ENCODE data around the gene LPAR2. TPM values are rescaled to one million over a fixed set of nuclear protein-coding genes. Genes with fewer than 3 reads are reported as not detected.
"Not testable (repeated sequence)": the region's sequence is repeated elsewhere in the genome, so short reads cannot be mapped to it uniquely, and the experiment has no call there.

The LPAR2 gene
- polyA plus RNA-seq, 3 donors, result 21.6 to 34.5 (median 31.0) TPM

GRCh38 chr19:19613506-19613905 is 14.5 kb downstream of the LPAR2 start:
- DNase-seq (ENCODE audit: extremely low read depth in 1 of 11, low read depth in 9 of 11, low spot score in 4 of 11), result no peak

- no peak for DNase-seq (ENCODE audit: extremely low read depth in 1 of 11, low read depth in 9 of 11, low spot score in 4 of 11)
Observed at GRCh38 chr19:19610376-19611202, 17.4 kb downstream of the LPAR2 start.

GRCh38 chr19:19606686-19607085 is 21.3 kb downstream of the LPAR2 start:
- not testable (repeated sequence) for DNase-seq (ENCODE audit: extremely low read depth in 1 of 11, low read depth in 9 of 11, low spot score in 4 of 11)

- DNase-seq (ENCODE audit: extremely low read depth in 1 of 11, low read depth in 9 of 11, low spot score in 4 of 11), result no peak
Observed at GRCh38 chr19:19606021-19606420, 22.0 kb downstream of the LPAR2 start.

GRCh38 chr19:19602713-19603324 is 25.2 kb downstream of the LPAR2 start:
- DNase-seq (ENCODE audit: extremely low read depth in 1 of 11, low read depth in 9 of 11, low spot score in 4 of 11), result no peak

- no peak for DNase-seq (ENCODE audit: extremely low read depth in 1 of 11, low read depth in 9 of 11, low spot score in 4 of 11)
Observed at GRCh38 chr19:19602136-19602712, 25.8 kb downstream of the LPAR2 start.

GRCh38 chr19:19600793-19601330 is 27.2 kb downstream of the LPAR2 start:
- no peak for DNase-seq (ENCODE audit: extremely low read depth in 1 of 11, low read depth in 9 of 11, low spot score in 4 of 11)

GRCh38 chr19:19598728-19599451 is 29.1 kb downstream of the LPAR2 start:
- not testable (repeated sequence) for DNase-seq (ENCODE audit: extremely low read depth in 1 of 11, low read depth in 9 of 11, low spot score in 4 of 11)

- no peak for DNase-seq (ENCODE audit: extremely low read depth in 1 of 11, low read depth in 9 of 11, low spot score in 4 of 11)
Observed at GRCh38 chr19:19597809-19598306, 30.2 kb downstream of the LPAR2 start.

GRCh38 chr19:19595171-19595701 is 32.8 kb downstream of the LPAR2 start:
- DNase-seq (ENCODE audit: extremely low read depth in 1 of 11, low read depth in 9 of 11, low spot score in 4 of 11), result no peak

- no peak for DNase-seq (ENCODE audit: extremely low read depth in 1 of 11, low read depth in 9 of 11, low spot score in 4 of 11)
Observed at GRCh38 chr19:19594381-19594780, 33.6 kb downstream of the LPAR2 start.

GRCh38 chr19:19592690-19593089 is 35.3 kb downstream of the LPAR2 start:
- DNase-seq (ENCODE audit: extremely low read depth in 1 of 11, low read depth in 9 of 11, low spot score in 4 of 11), result no peak

- peak in 2 of 11 donors; percentile 16 to 20 for DNase-seq (ENCODE audit: extremely low read depth in 1 of 11, low read depth in 9 of 11, low spot score in 4 of 11)
Observed at GRCh38 chr19:19591133-19591825, 36.7 kb downstream of the LPAR2 start.

GRCh38 chr19:19588546-19588945 is 39.5 kb downstream of the LPAR2 start:
- no peak for DNase-seq (ENCODE audit: extremely low read depth in 1 of 11, low read depth in 9 of 11, low spot score in 4 of 11)

- no peak for DNase-seq (ENCODE audit: extremely low read depth in 1 of 11, low read depth in 9 of 11, low spot score in 4 of 11)
Observed at GRCh38 chr19:19587771-19588170, 40.2 kb downstream of the LPAR2 start.

GRCh38 chr19:19584356-19584755 is 43.7 kb downstream of the LPAR2 start:
- no peak for DNase-seq (ENCODE audit: extremely low read depth in 1 of 11, low read depth in 9 of 11, low spot score in 4 of 11)

GRCh38 chr19:19582471-19582870 is 45.5 kb downstream of the LPAR2 start:
- DNase-seq (ENCODE audit: extremely low read depth in 1 of 11, low read depth in 9 of 11, low spot score in 4 of 11), result no peak

- DNase-seq (ENCODE audit: extremely low read depth in 1 of 11, low read depth in 9 of 11, low spot score in 4 of 11), result no peak
Observed at GRCh38 chr19:19581391-19581790, 46.6 kb downstream of the LPAR2 start.
